Measurements from ENCODE around the gene FTCD. TPM values are rescaled to one million over a fixed set of nuclear protein-coding genes. Genes with fewer than 3 reads are reported as not detected.

The FTCD gene
- total RNA-seq, 2 experiments from 2014 or later: 0.06 to 1.1 TPM

GRCh38 chr21:46156678-46157077, 1.3 kb upstream of the FTCD start:
- Histone ChIP-seq H3K36me3 (ENCODE audit: insufficient read depth, low read length) (no peaks in the 10 kb centered on the region), H4K20me1 (ENCODE audit: insufficient read depth, low read length) (no peaks in the 10 kb centered on the region), H3K4me1 (ENCODE audit: insufficient read depth, low read length, poor library complexity, severe bottlenecking) (no peaks in the 10 kb centered on the region), H3K4me3 (ENCODE audit: low read depth, low read length, poor library complexity, severe bottlenecking) (no peak overlapping the region), H3K79me2 (ENCODE audit: insufficient read depth, low read depth, low read length) (no peaks in the 10 kb centered on the region), H3K27ac (ENCODE audit: low read depth, low read length, poor library complexity, severe bottlenecking) (no peak overlapping the region), H3K4me2 (ENCODE audit: low read length) (no peak overlapping the region), H3K9me2 (ENCODE audit: insufficient read depth, low read length) (no peaks in the 10 kb centered on the region), H3K9me3 (ENCODE audit: low read length) (peaks cover 3% of the 10 kb centered on the region; the same call in 1 of the 2 replicates), H2AFZ (ENCODE audit: low read length) (no peak overlapping the region)
- DNase-seq (ENCODE audit: low spot score): no peak
- CTCF ChIA-PET (ENCODE audit: unreplicated experiment): no interaction called here
- no TSS peak for BruUV-seq (replicated peaks)
- TF ChIP-seq EZH2phosphoT487 (IDR thresholded peaks at IDR 0.05; ENCODE audit: borderline replicate concordance, low read depth, low read length) (no peak), CTCF (conservative IDR thresholded peaks at IDR 0.05; ENCODE audit: low read length) (no peak)
- intact Hi-C loops (cut with micrococcal nuclease; ENCODE audit: unreplicated experiment): no loop called here
- POLR2A ChIA-PET: no interaction called here

GRCh38 chr21:46156378-46156645, 933 bp upstream of the FTCD start:
- Histone ChIP-seq H3K36me3 (ENCODE audit: insufficient read depth, low read length) (no peaks in the 10 kb centered on the region), H3K4me1 (ENCODE audit: insufficient read depth, low read length, poor library complexity, severe bottlenecking) (no peaks in the 10 kb centered on the region), H2AFZ (ENCODE audit: low read length) (no peak overlapping the region), H4K20me1 (ENCODE audit: insufficient read depth, low read length) (no peaks in the 10 kb centered on the region), H3K79me2 (ENCODE audit: insufficient read depth, low read depth, low read length) (no peaks in the 10 kb centered on the region), H3K27ac (ENCODE audit: low read depth, low read length, poor library complexity, severe bottlenecking) (no peak overlapping the region), H3K4me3 (ENCODE audit: low read depth, low read length, poor library complexity, severe bottlenecking) (no peak overlapping the region), H3K4me2 (ENCODE audit: low read length) (no peak overlapping the region), H3K9me3 (ENCODE audit: low read length) (peaks cover 3% of the 10 kb centered on the region; the same call in 1 of the 2 replicates), H3K9me2 (ENCODE audit: insufficient read depth, low read length) (no peaks in the 10 kb centered on the region)
- ChIA-PET CTCF (ENCODE audit: unreplicated experiment) (no interaction called here), POLR2A (no interaction called here)
- DNase-seq (ENCODE audit: low spot score): no peak
- intact Hi-C loops (cut with micrococcal nuclease; ENCODE audit: unreplicated experiment): no loop called here
- no peak for TF ChIP-seq CTCF (conservative IDR thresholded peaks at IDR 0.05; ENCODE audit: low read length)
- no peak for TF ChIP-seq EZH2phosphoT487 (IDR thresholded peaks at IDR 0.05; ENCODE audit: borderline replicate concordance, low read depth, low read length)
- no TSS peak for BruUV-seq (replicated peaks)

- Histone ChIP-seq H3K9me3 (ENCODE audit: low read length) (no peaks in the 10 kb centered on the region), H3K4me2 (ENCODE audit: low read length) (no peak overlapping the region), H2AFZ (ENCODE audit: low read length) (no peak overlapping the region), H3K27ac (ENCODE audit: low read depth, low read length, poor library complexity, severe bottlenecking) (no peak overlapping the region), H3K4me1 (ENCODE audit: insufficient read depth, low read length, poor library complexity, severe bottlenecking) (no peaks in the 10 kb centered on the region), H3K9me2 (ENCODE audit: insufficient read depth, low read length) (no peaks in the 10 kb centered on the region), H3K36me3 (ENCODE audit: insufficient read depth, low read length) (no peaks in the 10 kb centered on the region), H4K20me1 (ENCODE audit: insufficient read depth, low read length) (no peaks in the 10 kb centered on the region), H3K4me3 (ENCODE audit: low read depth, low read length, poor library complexity, severe bottlenecking) (no peak overlapping the region), H3K79me2 (ENCODE audit: insufficient read depth, low read depth, low read length) (no peaks in the 10 kb centered on the region)
- BruUV-seq (replicated peaks): no TSS peak
- intact Hi-C loops (cut with micrococcal nuclease; ENCODE audit: unreplicated experiment): no loop called here
- DNase-seq (ENCODE audit: low spot score): no peak
- POLR2A ChIA-PET: no interaction called here
- TF ChIP-seq CTCF (conservative IDR thresholded peaks at IDR 0.05; ENCODE audit: low read length): no peak
- TF ChIP-seq EZH2phosphoT487 (IDR thresholded peaks at IDR 0.05; ENCODE audit: borderline replicate concordance, low read depth, low read length): no peak
- CTCF ChIA-PET (ENCODE audit: unreplicated experiment): no interaction called here
Observed at GRCh38 chr21:46154955-46155513, 345 bp downstream of the FTCD start.
